Effector memory CD4-positive, alpha-beta T cell (primary cell): Measurements from ENCODE around the gene SHQ1.
"Not testable (repeated sequence)": the region's sequence is repeated elsewhere in the genome, so short reads cannot be mapped to it uniquely, and the experiment has no call there.

Source experiments
- DNase-seq, 3 donors: peaks; one replicate each; pipeline ENCODE4 v3.0.0-alpha.2; 2020
- H3K27ac ChIP-seq: 2 replicates; pipeline ENCODE4 v1.7.0; 2013; ENCODE audit warnings: mild to moderate bottlenecking, low read length, moderate library complexity; ENCODE audit not compliant: insufficient read depth, poor library complexity, severe bottlenecking
- H3K27me3 ChIP-seq: replicated peaks from 2 replicates; pipeline ENCODE4 v1.7.0; 2013; ENCODE audit warnings: mild to moderate bottlenecking, low read length; ENCODE audit not compliant: insufficient read depth, control insufficient read depth, poor library complexity, severe bottlenecking
- H3K36me3 ChIP-seq: 2 replicates; pipeline ENCODE4 v1.7.0; 2013; ENCODE audit warnings: mild to moderate bottlenecking, low read length, moderate library complexity; ENCODE audit not compliant: control insufficient read depth, insufficient read depth
- H3K4me1 ChIP-seq: 2 replicates; pipeline ENCODE4 v1.7.0; 2013; ENCODE audit warnings: low read length, mild to moderate bottlenecking; ENCODE audit not compliant: control insufficient read depth, insufficient read depth, poor library complexity, severe bottlenecking
- H3K4me3 ChIP-seq: 2 replicates; pipeline ENCODE4 v1.7.0; 2013; ENCODE audit warnings: low read length, low read depth, mild to moderate bottlenecking; ENCODE audit not compliant: insufficient read depth, poor library complexity, severe bottlenecking
- H3K9me3 ChIP-seq: 2 replicates; pipeline ENCODE4 v1.7.0; 2013; ENCODE audit warnings: mild to moderate bottlenecking, low read length, moderate library complexity; ENCODE audit not compliant: control insufficient read depth

Gene SHQ1

DNA sequence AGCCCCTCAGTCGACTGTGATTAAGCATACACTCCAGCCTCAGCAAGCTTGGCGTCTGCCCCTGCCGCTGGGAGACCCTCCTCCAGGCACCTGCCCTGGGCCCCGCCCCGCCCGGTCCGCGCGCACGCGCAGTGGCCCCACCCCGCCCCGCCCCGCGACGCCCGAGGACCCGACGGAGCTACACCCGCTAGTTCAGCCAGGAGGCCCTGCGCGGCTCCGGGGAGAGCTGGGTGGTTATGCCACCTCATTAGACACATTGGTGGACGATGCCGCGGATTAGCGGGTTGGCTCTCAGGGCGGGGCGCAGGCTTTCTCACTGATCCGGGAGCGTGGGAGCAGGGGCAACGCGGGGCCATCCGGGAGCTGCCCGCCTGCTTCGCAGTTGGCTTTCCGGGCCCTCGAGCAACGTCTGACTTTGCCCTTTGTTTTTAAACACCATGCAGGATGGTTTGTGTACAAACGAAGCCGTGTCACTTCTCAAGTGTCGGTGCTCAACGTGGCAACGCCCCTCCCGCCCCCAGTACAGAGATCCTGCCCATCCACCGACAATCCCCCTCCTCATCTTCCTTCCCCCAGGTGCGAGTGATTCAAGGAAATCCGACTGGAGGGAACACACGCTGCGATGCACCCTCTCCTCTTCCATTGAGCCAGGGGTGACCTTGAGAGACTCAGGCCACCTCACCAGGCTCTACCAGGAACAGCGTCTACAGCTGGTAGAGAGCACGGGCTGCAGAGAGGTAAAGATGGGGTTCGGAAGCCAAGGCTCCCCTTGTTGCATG is 109.3 kb downstream of the SHQ1 start:
- H3K27me3 ChIP-seq = no peaks in the 10 kb centered on the region
- H3K9me3 ChIP-seq = no peaks in the 10 kb centered on the region
- H3K4me1 ChIP-seq = peaks cover 15% of the 10 kb centered on the region
- H3K27ac ChIP-seq = peak overlapping the region; percentile 45
- peak overlapping the region; percentile 50 for H3K4me3 ChIP-seq
- DNase-seq = peak; percentile 58 to 64 (median 61)
- H3K36me3 ChIP-seq = no peaks in the 10 kb centered on the region

DNA sequence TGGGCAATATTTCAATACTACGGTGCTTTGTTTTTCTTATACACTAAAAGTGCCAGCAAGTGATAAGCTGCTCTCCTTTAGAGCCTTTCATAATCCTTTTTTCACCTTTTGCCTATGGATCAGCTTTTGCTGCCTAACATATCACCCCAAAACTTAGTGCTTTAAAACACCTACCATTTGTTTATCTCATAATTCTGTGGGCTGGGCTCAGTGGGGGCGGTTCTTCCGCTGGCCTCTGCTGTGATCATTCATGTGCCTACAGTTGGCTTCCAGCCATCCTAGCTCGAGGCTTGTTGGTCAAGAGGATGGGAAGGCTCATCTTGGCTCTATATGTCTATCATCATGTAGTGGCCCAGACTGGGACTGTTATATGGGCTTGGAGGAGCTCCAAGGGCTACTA is 113.2 kb downstream of the SHQ1 start:
- not testable (repeated sequence) for H3K27me3 ChIP-seq, H3K4me3 ChIP-seq, H3K9me3 ChIP-seq, H3K27ac ChIP-seq, H3K36me3 ChIP-seq, DNase-seq
- H3K4me1 ChIP-seq = peaks cover 15% of the 10 kb centered on the region

DNA sequence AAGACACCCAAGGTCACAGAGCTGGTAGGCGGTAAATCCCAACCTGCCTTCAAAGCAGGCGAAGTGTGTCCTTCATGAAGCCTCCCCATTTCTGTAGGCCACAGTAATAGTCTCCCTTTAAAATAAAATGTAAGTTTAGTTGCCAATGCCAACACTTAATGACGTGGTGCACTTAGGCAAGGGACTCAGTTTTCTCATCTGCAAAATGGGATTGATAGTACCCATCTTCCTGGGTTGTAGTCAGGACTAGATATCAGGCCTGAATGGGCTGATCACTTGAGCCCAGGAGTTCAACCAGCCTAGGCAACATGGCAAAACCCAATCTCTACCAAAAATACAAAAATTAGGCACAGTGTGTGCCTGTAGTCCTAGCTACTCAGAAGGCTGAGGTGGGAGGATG is 114.6 kb downstream of the SHQ1 start:
- DNase-seq = no peak
- Histone ChIP-seq H3K9me3 (no peaks in the 10 kb centered on the region), H3K36me3 (no peaks in the 10 kb centered on the region), H3K4me1 (peaks cover 7% of the 10 kb centered on the region), H3K27ac (no peak overlapping the region), H3K27me3 (no peaks in the 10 kb centered on the region), H3K4me3 (no peak overlapping the region)

DNA sequence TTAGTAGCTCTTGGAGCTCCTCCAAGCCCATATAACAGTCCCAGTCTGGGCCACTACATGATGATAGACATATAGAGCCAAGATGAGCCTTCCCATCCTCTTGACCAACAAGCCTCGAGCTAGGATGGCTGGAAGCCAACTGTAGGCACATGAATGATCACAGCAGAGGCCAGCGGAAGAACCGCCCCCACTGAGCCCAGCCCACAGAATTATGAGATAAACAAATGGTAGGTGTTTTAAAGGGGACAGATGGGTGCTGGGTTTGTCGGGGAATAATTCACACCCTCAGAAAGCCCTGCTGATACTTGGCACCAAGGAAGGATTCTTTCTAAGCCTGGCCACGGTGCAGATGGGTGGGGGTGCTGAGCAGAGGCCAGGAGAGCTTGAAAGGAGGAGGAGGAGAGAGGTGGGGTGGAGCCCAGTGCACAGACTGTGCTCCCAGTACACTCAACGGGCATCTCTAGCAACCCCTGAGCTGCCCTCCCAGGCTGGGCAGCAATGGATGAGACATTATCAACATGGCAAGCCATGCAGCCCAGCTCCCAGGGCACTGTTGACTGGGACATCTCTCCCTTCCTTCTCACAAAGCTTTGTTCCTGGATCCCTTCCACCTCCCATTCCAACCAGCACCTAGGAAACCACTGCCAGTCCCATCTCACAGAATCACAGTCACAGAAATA is 115.4 kb downstream of the SHQ1 start:
- not testable (repeated sequence) for H3K36me3 ChIP-seq, H3K4me3 ChIP-seq, H3K9me3 ChIP-seq, DNase-seq, H3K27ac ChIP-seq, H3K4me1 ChIP-seq, H3K27me3 ChIP-seq

DNA sequence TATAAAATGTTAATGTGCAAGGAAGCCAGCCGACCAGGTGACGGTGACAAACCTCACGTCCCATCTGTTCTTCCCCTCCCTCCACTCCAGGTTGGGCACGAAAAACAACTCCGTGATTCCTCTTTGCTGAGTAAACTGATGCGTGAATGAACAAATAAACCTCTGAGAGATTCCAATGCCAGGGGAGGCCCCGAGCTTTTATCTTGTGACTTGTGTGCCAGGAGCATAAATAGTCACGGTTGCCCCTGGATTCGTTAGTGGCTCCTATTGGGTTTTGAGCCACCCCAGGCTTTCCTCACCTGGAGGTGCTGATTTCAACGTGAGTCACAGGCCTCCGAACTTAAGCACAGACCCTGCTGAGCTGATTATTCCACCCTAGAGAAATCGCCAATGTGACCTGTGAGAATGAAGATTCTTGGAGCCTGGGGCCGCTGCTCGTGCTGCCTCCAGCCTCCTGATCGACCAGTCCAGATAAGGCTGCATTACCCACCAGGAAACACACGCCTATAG is 119.2 kb downstream of the SHQ1 start:
- no peak for DNase-seq
- H3K27ac ChIP-seq = no peak overlapping the region
- H3K4me3 ChIP-seq = no peak overlapping the region
- H3K27me3 ChIP-seq = no peaks in the 10 kb centered on the region
- no peaks in the 10 kb centered on the region for H3K36me3 ChIP-seq
- no peaks in the 10 kb centered on the region for H3K4me1 ChIP-seq
- no peaks in the 10 kb centered on the region for H3K9me3 ChIP-seq

DNA sequence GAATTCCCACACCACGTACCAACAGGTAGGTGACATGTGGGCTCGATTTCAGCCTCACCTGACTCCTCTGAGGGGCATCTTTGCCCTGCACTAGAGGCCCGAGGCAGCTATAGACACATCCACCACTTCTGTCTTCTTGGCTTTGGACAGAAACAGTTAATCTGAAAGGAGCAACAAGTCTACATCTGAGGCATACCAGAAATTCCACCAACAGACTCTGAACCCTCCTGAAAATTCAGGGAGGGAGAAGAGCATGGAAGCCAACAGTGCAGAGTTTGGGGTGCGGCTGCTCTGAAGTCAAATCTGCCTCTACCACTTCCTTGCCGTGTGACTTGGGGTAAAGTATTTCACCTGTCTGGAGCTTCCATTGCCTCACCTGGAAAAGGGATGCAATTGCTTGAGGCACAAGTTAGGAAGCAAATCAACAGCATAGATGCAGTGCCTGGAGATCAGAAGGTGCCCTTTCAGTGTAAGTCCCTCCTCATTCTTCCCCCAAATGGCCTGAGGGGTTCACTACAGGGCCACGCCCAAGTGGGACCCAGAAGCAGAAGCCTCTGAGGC is 119.8 kb downstream of the SHQ1 start:
- no peak for DNase-seq
- no peaks in the 10 kb centered on the region for H3K27me3 ChIP-seq
- H3K27ac ChIP-seq = no peak overlapping the region
- H3K9me3 ChIP-seq = no peaks in the 10 kb centered on the region
- no peak overlapping the region for H3K4me3 ChIP-seq
- H3K4me1 ChIP-seq = no peaks in the 10 kb centered on the region
- no peaks in the 10 kb centered on the region for H3K36me3 ChIP-seq

DNA sequence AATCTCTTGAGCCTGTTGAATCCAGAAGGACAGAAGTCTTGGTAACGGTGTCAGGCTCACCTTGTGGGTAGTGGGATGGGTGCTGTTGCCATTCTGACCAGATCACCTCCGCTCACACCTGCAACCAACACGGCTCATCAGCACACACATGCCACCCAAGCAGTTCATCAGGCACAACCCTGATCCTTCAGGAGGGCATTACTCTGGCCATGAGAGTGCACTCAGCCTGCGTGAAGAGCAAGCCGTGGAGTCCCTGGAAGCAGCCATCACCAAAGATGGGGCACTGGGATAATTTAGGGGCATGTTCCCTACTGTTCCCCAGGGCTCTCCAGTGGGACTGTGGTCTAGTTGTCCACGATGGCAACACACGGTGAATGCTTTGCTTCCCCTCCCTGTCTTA is 120.5 kb downstream of the SHQ1 start:
- Histone ChIP-seq H3K4me1 (no peaks in the 10 kb centered on the region), H3K27ac (no peak overlapping the region)
- DNase-seq = no peak

DNA sequence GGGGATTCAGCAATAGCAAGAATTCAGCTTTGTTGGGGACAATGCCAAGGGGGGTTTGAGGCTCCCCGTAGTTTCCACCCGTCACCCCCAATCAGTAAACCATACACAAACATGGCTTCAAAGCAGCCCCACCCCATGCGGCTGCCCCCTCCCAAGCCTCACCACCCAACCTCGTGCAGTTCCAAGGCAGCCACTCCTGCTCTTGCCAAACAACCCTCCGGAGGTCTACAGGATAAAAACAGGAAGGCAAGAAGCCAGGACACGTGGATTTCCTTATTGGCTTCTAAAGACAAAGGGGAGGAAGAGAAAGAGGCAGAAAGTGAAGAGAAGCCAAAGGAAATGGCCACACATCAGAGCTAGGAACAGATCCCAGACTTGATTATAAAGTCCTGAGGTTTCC is 121.1 kb downstream of the SHQ1 start:
- DNase-seq = no peak
- Histone ChIP-seq H3K27me3 (no peaks in the 10 kb centered on the region), H3K4me3 (no peak overlapping the region), H3K4me1 (no peaks in the 10 kb centered on the region), H3K36me3 (no peaks in the 10 kb centered on the region), H3K27ac (no peak overlapping the region), H3K9me3 (no peaks in the 10 kb centered on the region)

More for the DNA sequence above, 120.5 kb downstream of the SHQ1 start:
- Histone ChIP-seq H3K9me3 (no peaks in the 10 kb centered on the region), H3K4me3 (no peak overlapping the region), H3K27me3 (no peaks in the 10 kb centered on the region), H3K36me3 (no peaks in the 10 kb centered on the region)

DNA sequence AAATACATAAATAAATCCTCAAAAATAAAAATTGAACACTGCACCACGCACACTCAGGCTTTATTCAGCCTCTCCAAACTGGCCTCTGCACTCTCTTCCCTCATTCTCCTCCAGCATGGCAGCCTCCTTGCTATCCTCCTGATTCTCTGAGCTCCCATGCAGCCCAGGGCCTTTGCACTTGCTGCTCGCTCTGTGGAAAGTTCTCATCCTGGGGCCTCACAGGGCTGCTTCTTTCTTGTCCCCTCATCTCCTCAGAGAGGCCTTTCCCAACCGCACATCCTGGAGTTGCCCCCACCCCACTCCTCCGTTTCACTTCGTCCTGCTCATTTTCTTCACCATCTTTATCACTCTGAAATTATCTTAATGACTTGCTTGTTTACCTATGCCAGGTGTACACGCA is 123.0 kb downstream of the SHQ1 start:
- no peak for DNase-seq
- no peaks in the 10 kb centered on the region for H3K4me1 ChIP-seq
- no peak overlapping the region for H3K27ac ChIP-seq

DNA sequence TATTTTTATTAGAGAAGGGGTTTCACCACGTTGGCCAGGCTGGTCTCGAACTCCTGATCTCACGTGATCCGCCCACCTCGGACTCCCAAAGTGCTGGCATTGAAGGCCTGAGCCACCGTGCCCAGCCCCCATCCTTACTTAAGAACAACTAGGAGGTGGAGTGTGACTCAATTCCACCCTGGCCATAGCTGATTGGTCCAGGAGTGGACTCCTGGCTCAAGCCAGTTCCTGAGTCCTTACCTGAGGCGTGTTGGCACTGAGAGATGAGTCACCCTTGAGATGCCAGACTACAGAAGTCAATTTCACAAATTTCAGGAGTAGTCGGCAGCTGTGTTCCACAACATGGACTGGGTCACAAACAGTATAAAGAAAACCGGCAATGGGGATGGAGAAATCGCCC is 124.2 kb downstream of the SHQ1 start:
- Histone ChIP-seq H3K27me3 (no peaks in the 10 kb centered on the region), H3K36me3 (no peaks in the 10 kb centered on the region), H3K4me3 (no peak overlapping the region), H3K4me1 (no peaks in the 10 kb centered on the region), H3K9me3 (no peaks in the 10 kb centered on the region), H3K27ac (no peak overlapping the region)
- DNase-seq = no peak

More for the DNA sequence above, 123.0 kb downstream of the SHQ1 start:
- no peaks in the 10 kb centered on the region for H3K36me3 ChIP-seq
- no peaks in the 10 kb centered on the region for H3K9me3 ChIP-seq
- H3K27me3 ChIP-seq = no peaks in the 10 kb centered on the region
- H3K4me3 ChIP-seq = no peak overlapping the region
